Trophoblast cell (in vitro differentiated cells and primary cell): ENCODE results near the gene DDX41.
A peak's percentile ranks its signal among the peaks of the same experiment; 100 is the strongest.

Source experiments
- DNase-seq, 2 donors: peaks; one replicate each; pipeline ENCODE4 v3.0.0-alpha.2; 2016
- H2AFZ ChIP-seq: 2 replicates; pipeline ENCODE4 v1.6.1; 2013; ENCODE audit warnings: low read length, moderate library complexity, mild to moderate bottlenecking; ENCODE audit not compliant: insufficient read depth, poor library complexity
- H2AK5ac ChIP-seq: 2 replicates; pipeline ENCODE4 v1.6.1; 2013; ENCODE audit warnings: mild to moderate bottlenecking, low read length
- H2BK120ac ChIP-seq: 2 replicates; pipeline ENCODE4 v1.6.1; 2013; ENCODE audit warnings: low read length, mild to moderate bottlenecking, moderate library complexity; ENCODE audit not compliant: insufficient read depth, poor library complexity
- H2BK12ac ChIP-seq: 2 replicates; pipeline ENCODE4 v1.6.1; 2013; ENCODE audit warnings: mild to moderate bottlenecking, low read length, moderate library complexity
- H2BK5ac ChIP-seq: 2 replicates; pipeline ENCODE4 v1.6.1; 2013; ENCODE audit warnings: low read length, low read depth, moderate library complexity, mild to moderate bottlenecking; ENCODE audit not compliant: poor library complexity
- H3K14ac ChIP-seq: 2 replicates; pipeline ENCODE4 v1.6.1; 2013; ENCODE audit warnings: mild to moderate bottlenecking, low read length
- H3K18ac ChIP-seq: 2 replicates; pipeline ENCODE4 v1.6.1; 2013; ENCODE audit warnings: mild to moderate bottlenecking, low read length
- H3K23ac ChIP-seq: 2 replicates; pipeline ENCODE4 v1.6.1; 2013; ENCODE audit warnings: low read length
- H3K27ac ChIP-seq: 2 replicates; pipeline ENCODE4 v1.5.1; 2013; ENCODE audit warnings: low read depth, mild to moderate bottlenecking, inconsistent platforms, low read length, moderate library complexity
- H3K27me3 ChIP-seq: 2 replicates; pipeline ENCODE4 v1.6.1; 2013; ENCODE audit warnings: inconsistent platforms, mild to moderate bottlenecking, low read length, moderate library complexity; ENCODE audit not compliant: insufficient read depth
- H3K36me3 ChIP-seq, 2 experiments: 1 replicate in 1 of 2; 2 replicates in 1 of 2; pipeline ENCODE4 v1.6.1; 2013; ENCODE audit warnings: low read length in 2 of 2, mild to moderate bottlenecking in 2 of 2, moderate library complexity in 1 of 2; ENCODE audit not compliant: insufficient read depth in 2 of 2, control insufficient read depth in 1 of 2
- H3K4ac ChIP-seq: 2 replicates; pipeline ENCODE4 v1.6.1; 2013; ENCODE audit warnings: low read depth, mild to moderate bottlenecking, low read length, moderate library complexity
- H3K4me1 ChIP-seq, 2 experiments: 1 replicate in 1 of 2; 2 replicates in 1 of 2; pipeline ENCODE4 v1.6.1; 2013; ENCODE audit warnings: low read length in 2 of 2, mild to moderate bottlenecking in 2 of 2, moderate library complexity in 1 of 2; ENCODE audit not compliant: insufficient read depth in 2 of 2, control insufficient read depth in 1 of 2
- H3K4me2 ChIP-seq: 2 replicates; pipeline ENCODE4 v1.6.1; 2013; ENCODE audit warnings: inconsistent platforms, mild to moderate bottlenecking, low read length, moderate library complexity
- H3K4me3 ChIP-seq: 2 replicates; pipeline ENCODE4 v1.5.1; 2013; ENCODE audit warnings: mild to moderate bottlenecking, low read depth, low read length, inconsistent platforms
- H3K79me1 ChIP-seq: one replicate; pipeline ENCODE4 v1.6.1; 2013; ENCODE audit warnings: low read length
- H3K79me2 ChIP-seq: 2 replicates; pipeline ENCODE4 v1.6.1; 2013; ENCODE audit warnings: low read length, mild to moderate bottlenecking; ENCODE audit not compliant: control insufficient read depth, insufficient read depth, poor library complexity
- H3K9ac ChIP-seq: 2 replicates; pipeline ENCODE4 v1.6.1; 2013; ENCODE audit warnings: mild to moderate bottlenecking, low read length
- H3K9me3 ChIP-seq: 2 replicates; pipeline ENCODE4 v1.6.1; 2013; ENCODE audit warnings: low read depth, mild to moderate bottlenecking, control low read depth, inconsistent platforms, low read length; ENCODE audit not compliant: insufficient read depth
- H4K12ac ChIP-seq: 2 replicates; pipeline ENCODE4 v1.6.1; 2013; ENCODE audit warnings: low read depth, mild to moderate bottlenecking, low read length, moderate library complexity
- H4K8ac ChIP-seq: 2 replicates; pipeline ENCODE4 v1.6.1; 2013; ENCODE audit warnings: low read depth, mild to moderate bottlenecking, low read length, moderate library complexity
- H4K91ac ChIP-seq: one replicate; pipeline ENCODE4 v1.6.1; 2013; ENCODE audit warnings: low read depth, mild to moderate bottlenecking, low read length, moderate library complexity
- WGBS: extraction: QIAGEN DNeasy Blood & Tissue Kit; methylation state at CpG from one replicate; pipeline ENCODE4 v1.1.7; 2013; ENCODE audit warnings: missing lambda C conversion rate; ENCODE audit not compliant: insufficient read length, insufficient coverage; ENCODE audit errors: extremely low coverage; 5-methylcytosine and 5-hydroxymethylcytosine counted together

The DDX41 gene

GRCh38 chr5:177466861-177467260 lies 49.9 kb downstream of the DDX41 start:
- no peak overlapping the region for H3K23ac ChIP-seq
- no peak overlapping the region for H2BK5ac ChIP-seq
- H3K9me3 ChIP-seq: peaks cover 4% of the 10 kb centered on the region
- peak in 1 of 2 donors; percentile 45 for DNase-seq
- no peak overlapping the region for H3K4ac ChIP-seq
- no peak overlapping the region for H4K8ac ChIP-seq
- no peak overlapping the region for H3K4me2 ChIP-seq
- peaks cover 27 to 30% of the 10 kb centered on the region in 2 experiments for H3K4me1 ChIP-seq
- no peak overlapping the region for H2BK12ac ChIP-seq
- H2BK120ac ChIP-seq: no peak overlapping the region
- H4K12ac ChIP-seq: no peak overlapping the region
- no peaks in the 10 kb centered on the region for H3K27me3 ChIP-seq
- peaks cover 13% of the 10 kb centered on the region for H3K79me2 ChIP-seq
- H3K18ac ChIP-seq: no peak overlapping the region
- H3K27ac ChIP-seq: no peak overlapping the region
- no peak overlapping the region for H3K9ac ChIP-seq
- H4K91ac ChIP-seq: no peak overlapping the region
- no peak overlapping the region for H2AFZ ChIP-seq
- peaks cover 77 to 78% of the 10 kb centered on the region in 2 experiments for H3K36me3 ChIP-seq
- no CpG with 5 or more reads among the region's 25 CpGs for WGBS
- no peak overlapping the region for H3K4me3 ChIP-seq
- H3K14ac ChIP-seq: no peak overlapping the region
- no peak overlapping the region for H2AK5ac ChIP-seq
- peaks cover 3% of the 10 kb centered on the region for H3K79me1 ChIP-seq

GRCh38 chr5:177465044-177465443 lies 51.7 kb downstream of the DDX41 start:
- H3K36me3 ChIP-seq: peaks cover 74 to 75% of the 10 kb centered on the region in 2 experiments
- H2BK120ac ChIP-seq: no peak overlapping the region
- peaks cover 4% of the 10 kb centered on the region for H3K9me3 ChIP-seq
- no peak overlapping the region for H4K8ac ChIP-seq
- H3K9ac ChIP-seq: no peak overlapping the region
- H3K4me2 ChIP-seq: no peak overlapping the region
- H3K79me2 ChIP-seq: peaks cover 3% of the 10 kb centered on the region
- H3K18ac ChIP-seq: no peak overlapping the region
- no peak overlapping the region for H2BK12ac ChIP-seq
- H2BK5ac ChIP-seq: no peak overlapping the region
- no peaks in the 10 kb centered on the region for H3K27me3 ChIP-seq
- H3K27ac ChIP-seq: no peak overlapping the region
- peaks cover 9 to 13% of the 10 kb centered on the region in 2 experiments for H3K4me1 ChIP-seq
- H3K4me3 ChIP-seq: no peak overlapping the region
- no peak overlapping the region for H4K91ac ChIP-seq
- no peak overlapping the region for H3K14ac ChIP-seq
- H2AK5ac ChIP-seq: no peak overlapping the region
- H3K4ac ChIP-seq: no peak overlapping the region
- WGBS: no CpG with 5 or more reads among the region's 11 CpGs
- no peaks in the 10 kb centered on the region for H3K79me1 ChIP-seq
- H4K12ac ChIP-seq: no peak overlapping the region
- no peak for DNase-seq
- no peak overlapping the region for H2AFZ ChIP-seq
- no peak overlapping the region for H3K23ac ChIP-seq

GRCh38 chr5:177462021-177462670 lies 54.6 kb downstream of the DDX41 start:
- no peak overlapping the region for H2AFZ ChIP-seq
- no CpG with 5 or more reads among the region's 27 CpGs for WGBS
- DNase-seq: no peak

More at GRCh38 chr5:177462021-177462670, 54.6 kb downstream of the DDX41 start:
- H3K27ac ChIP-seq: no peak overlapping the region
- H3K9ac ChIP-seq: no peak overlapping the region
- H4K91ac ChIP-seq: no peak overlapping the region
- H2BK120ac ChIP-seq: no peak overlapping the region
- H3K18ac ChIP-seq: no peak overlapping the region
- no peak overlapping the region for H2BK5ac ChIP-seq
- H3K27me3 ChIP-seq: no peaks in the 10 kb centered on the region
- peaks cover 77 to 82% of the 10 kb centered on the region in 2 experiments for H3K36me3 ChIP-seq
- H2AK5ac ChIP-seq: no peak overlapping the region
- H2BK12ac ChIP-seq: no peak overlapping the region
- H3K4me3 ChIP-seq: no peak overlapping the region
- H3K4ac ChIP-seq: no peak overlapping the region
- H4K8ac ChIP-seq: no peak overlapping the region
- no peaks in the 10 kb centered on the region for H3K79me2 ChIP-seq
- H3K14ac ChIP-seq: no peak overlapping the region
- H3K9me3 ChIP-seq: peaks cover 4% of the 10 kb centered on the region
- no peaks in the 10 kb centered on the region for H3K79me1 ChIP-seq
- H3K4me2 ChIP-seq: no peak overlapping the region
- no peak overlapping the region for H3K23ac ChIP-seq
- H4K12ac ChIP-seq: no peak overlapping the region
- no peaks in the 10 kb centered on the region for H3K4me1 ChIP-seq
